ENCODE data around the gene TUSC2.

TUSC2 gene

GRCh38 chr3:50354186-50354764 is 26.3 kb upstream of the TUSC2 start:
- no peak for DNase-seq

- no peak for DNase-seq
These were observed 25.4 kb upstream of the TUSC2 start for GRCh38 chr3:50353245-50354004.

DNA sequence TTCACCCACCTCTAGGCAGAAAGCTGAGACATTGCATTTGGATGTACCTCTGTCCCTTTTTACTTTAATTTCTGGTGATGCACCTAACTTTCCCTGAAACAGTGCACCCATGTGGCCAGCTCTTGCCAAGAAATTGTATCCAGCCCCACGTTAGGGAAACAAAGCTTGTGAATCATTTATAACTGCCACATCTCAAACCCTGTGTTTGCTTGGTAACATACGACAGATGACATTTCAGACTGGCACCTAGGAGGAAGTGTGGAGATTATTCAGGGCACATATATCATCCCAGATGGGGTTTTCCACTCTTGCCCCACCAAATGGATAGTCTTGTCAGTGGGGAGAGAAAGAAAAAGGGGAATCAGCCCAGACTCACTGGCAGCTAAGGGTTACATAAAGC is 24.8 kb upstream of the TUSC2 start:
- no peak for DNase-seq

GRCh38 chr3:50351323-50351697 is 23.3 kb upstream of the TUSC2 start:
- DNase-seq = no peak

DNA sequence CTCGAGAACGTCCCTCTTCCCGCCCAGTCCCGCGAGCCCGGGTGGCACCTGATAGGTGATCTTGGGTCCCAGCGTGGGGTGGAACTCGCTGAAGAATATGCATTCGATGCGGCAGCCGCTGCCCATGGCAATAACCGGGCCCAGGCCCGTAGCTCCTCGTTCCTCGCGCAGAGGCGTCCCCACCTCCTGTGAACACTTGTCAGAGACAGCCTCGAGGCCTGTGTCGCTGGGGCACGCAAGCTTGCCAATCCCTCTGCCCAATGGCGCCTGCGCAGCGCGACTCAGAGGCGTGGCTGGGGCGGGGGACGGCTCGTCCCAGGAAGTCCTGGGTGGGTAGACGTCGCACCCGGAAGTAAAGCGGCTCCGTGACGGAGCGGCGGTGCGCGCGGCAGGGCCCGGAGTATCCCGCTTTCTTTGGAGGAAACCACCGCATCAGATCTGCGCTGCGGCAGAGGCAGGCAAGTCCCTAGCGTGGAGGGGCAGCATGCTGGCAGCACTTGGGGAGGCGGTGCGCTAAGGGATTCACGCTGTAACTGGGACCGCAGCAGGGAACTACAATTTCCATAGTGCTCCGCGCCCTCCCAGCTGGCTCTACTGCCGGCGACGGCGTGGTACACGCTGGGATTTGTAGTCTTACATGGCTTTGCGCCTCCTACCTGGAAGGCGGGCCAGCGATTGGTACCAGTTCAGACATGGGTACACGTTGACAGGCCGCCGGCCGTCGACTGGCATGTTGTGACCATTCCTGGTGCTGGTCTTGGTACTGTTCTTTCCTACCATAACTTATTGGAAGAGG is 22.7 kb upstream of the TUSC2 start, which contains the start of the genes CYB561D2 and NPRL2:
TSS of gene CYB561D2 (plus strand) at position 336 of the 796 bp plus-strand sequence. CDS start 572 bp downstream, outside the sequence.
TSS of gene NPRL2 (minus strand) at position 249 of the 796 bp plus-strand sequence. CDS start at position 126, 123 bp downstream.
- peak; percentile 89 for DNase-seq

DNA sequence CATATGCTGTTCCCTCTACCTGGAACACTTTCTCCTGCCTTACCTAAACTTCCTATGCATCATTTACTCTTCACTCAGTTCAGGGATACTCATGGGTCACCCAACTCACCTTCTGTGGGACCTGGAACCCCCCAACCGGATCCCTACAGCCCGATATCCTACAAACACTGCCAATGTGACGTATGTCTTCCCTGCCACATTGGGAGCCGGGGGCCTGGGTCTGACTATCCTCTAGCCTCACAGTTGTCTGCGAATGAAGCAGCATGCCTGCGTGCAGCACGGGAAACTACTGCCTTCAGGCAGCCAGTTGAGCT is 22.1 kb upstream of the TUSC2 start:
- DNase-seq = no peak

DNA sequence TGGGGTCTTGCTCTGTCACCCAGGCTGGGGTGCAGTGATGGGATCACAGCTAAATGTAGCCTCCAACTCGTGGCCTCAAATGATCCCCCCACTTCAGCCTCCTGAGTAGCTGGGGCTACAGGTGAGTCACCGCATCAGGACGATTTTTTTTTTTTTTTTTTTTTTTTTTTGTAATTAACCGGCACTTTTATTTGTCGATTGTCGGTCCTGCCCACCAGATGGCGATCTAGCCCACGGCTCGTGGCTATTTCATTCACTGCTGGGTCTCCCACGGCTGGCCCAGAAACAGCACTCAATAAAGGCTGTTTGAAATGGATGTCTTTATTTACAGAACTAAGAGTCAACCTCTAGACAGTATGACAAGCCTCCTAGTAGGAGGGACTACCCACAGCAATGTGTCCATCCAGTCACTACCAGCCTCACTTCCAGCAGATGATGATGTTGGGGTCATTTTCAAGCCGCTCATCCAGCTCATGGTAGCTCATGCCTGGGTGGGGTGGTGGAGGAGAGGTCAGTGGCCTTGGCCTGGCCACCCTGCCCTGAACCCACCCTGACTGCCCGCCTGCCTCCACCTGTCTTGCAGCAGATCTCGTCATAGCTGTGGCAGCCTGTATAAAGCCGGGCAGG is 19.3 kb upstream of the TUSC2 start:
- peak; percentile 40 for DNase-seq

DNA sequence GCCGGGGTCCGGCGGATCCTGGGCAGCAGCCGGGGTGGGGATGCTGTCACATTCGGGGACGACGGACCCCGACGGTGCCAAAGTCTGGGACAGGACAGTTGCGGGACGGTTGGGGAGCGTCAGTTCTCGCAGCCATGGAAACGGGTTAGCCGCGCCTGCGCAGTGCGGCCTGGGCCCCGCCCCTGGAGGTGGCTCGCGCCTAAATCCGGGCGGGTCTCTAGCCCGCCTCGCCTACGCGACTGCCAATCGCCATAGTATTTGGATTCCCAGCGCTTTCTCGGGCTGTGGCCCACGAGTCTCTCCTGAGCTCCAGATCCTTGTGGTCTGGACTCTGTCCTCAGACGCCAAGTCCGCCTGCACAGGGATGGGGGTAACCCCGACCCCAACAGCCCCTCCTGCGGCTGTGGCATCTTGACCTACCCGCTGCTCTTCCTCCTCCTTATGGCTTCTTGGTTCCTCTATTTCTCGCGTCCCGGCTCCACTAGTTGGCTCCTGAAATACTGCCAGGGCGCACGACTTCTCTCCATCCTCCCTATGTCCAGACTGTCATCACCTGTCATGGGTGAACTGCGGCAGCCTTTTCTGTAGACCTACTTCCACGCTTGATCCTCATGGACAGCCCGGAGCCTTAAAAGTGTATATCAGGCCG is 17.7 kb upstream of the TUSC2 start, which contains the start of gene ZMYND10:
TSS of gene ZMYND10 (minus strand) at position 147 of the 649 bp plus-strand sequence. CDS start 153 bp downstream, outside the sequence.
- DNase-seq = peak; percentile 24

DNA sequence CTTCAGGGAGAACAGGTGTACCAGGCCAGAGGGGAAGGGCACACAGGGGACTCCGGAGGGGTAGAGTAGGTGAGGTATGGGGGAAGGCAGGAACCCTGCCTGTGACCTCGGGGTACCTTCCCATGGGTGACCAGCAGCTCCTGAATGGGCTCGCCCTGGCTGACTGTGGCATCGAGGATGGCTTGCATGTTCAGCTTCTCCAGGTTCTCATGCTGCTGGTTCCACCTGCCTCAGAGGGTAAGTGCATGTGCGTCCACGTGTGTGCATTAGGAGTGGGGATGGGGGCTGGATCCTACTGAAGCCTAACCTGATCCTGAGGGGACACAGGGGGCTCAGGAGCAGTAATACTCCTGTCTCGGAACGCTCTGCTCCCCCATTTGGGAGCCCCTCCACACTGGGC is 17.0 kb upstream of the TUSC2 start:
- no peak for DNase-seq

DNA sequence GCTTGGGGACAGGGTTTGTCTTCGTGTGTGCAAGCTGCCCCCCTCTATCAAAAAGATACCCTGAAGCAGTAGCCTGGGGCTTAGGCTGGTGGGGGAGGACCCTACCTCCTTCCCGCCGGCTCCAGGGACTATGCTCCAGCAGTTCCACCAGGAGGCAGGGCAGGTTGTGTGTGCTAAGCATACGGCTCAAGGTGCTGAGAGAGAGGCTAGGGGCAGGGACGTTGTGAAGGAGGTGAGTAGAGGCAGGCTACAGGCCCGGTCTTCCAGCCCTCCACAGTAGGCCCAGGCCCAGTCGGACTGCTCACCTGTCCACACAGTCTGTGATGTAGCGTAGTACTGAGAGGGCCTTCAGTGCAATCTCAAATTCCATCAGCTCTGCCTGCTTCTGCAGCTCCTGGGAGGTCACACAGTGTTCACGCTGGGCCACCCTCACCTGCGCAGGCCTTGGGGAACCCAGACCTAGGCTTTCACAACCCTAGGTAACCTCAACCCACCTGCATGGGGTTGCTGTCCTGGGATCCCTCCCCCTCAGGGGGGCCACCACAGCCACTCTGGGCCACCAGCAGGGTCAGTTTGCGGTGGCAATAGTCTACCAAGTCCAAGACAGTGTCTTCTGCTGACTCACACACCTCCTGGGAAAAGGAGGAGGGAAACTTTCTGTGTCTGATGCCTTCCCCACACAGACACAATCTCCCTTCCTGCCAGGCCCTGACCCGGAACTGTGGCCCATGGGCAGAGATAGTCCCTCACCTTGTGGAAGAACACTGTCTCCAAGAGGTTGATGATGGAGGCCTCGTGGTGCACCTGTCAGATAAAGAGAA is 15.0 kb upstream of the TUSC2 start:
- no peak for DNase-seq

DNA sequence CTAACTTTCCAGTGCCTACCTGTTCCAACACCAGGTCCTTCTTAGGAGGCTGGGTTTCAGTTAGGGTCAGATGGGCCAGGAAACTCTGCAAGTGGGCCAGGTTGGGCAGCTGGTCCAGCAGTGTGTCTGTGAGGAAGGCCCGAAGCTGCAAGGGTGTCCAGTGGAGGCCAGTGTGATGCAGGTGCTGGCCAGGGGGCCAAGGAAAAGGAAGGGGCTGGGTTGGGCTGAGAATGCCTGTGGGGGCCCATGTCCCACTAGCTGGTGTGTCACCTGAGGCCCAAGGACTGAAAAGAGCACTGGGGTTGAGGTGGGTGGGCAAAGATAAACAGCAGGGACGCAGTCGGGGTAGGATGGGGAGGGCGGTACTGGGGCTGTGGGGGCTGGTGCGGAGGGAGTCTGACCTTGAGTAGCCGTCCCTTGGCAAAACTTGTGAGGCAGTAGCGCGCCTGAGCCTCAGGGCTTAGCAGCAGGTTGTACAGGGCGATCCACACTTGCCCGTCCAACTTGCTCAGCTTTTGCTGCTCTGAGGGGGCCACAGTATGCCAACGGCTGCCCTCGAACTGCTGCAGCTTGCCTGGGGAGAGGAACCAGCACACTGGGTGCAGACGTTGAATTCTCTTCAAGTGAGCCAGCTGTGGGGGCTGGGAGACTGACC is 14.1 kb upstream of the TUSC2 start:
- DNase-seq = no peak

GRCh38 chr3:50341537-50341936 is 13.5 kb upstream of the TUSC2 start:
- no peak for DNase-seq

DNA sequence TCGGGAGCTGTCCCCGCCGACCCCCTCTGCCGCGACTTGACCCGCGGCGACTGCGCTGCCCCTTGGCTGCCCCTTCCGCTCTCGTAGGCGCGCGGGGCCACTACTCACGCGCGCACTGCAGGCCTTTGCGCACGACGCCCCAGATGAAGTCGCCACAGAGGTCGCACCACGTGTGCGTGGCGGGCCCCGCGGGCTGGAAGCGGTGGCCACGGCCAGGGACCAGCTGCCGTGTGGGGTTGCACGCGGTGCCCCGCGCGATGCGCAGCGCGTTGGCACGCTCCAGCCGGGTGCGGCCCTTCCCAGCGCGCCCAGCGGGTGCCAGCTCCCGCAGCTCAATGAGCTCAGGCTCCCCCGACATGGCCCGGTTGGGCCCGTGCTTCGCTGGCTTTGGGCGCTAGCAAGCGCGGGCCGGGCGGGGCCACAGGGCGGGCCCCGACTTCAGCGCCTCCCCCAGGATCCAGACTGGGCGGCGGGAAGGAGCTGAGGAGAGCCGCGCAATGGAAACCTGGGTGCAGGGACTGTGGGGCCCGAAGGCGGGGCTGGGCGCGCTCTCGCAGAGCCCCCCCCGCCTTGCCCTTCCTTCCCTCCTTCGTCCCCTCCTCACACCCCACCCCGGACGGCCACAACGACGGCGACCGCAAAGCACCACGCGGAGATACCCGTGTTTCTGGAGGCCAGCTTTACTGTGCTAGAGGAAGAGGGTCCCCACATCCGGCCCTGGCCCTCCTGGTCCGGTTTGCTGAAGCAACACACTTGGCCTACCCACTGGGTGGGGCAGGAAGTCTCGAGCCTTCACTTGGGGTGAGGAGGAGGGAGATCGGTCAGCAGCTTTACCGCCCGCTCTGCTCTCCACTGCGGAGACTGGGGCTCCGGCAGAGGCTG is 12.7 kb upstream of the TUSC2 start, which contains the start of gene RASSF1:
TSS of gene RASSF1 (minus strand) at position 389 of the 882 bp plus-strand sequence. CDS start at position 358, 31 bp downstream.
- no peak for DNase-seq

DNA sequence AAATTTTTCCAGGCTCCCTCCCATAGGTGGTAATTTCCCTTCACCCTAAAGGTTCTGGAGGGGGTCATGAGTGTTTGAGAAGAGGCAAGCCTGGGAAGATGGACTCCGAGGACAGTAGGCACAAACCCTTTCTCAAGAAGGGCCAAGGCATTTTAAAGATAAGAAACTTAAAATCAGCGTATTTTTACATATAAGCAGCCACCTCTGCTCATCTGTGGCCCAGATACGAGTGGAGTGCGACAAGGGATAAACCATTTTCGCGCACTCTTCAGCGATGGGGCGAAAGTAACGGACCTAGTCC is 12.1 kb upstream of the TUSC2 start:
- DNase-seq = no peak

DNA sequence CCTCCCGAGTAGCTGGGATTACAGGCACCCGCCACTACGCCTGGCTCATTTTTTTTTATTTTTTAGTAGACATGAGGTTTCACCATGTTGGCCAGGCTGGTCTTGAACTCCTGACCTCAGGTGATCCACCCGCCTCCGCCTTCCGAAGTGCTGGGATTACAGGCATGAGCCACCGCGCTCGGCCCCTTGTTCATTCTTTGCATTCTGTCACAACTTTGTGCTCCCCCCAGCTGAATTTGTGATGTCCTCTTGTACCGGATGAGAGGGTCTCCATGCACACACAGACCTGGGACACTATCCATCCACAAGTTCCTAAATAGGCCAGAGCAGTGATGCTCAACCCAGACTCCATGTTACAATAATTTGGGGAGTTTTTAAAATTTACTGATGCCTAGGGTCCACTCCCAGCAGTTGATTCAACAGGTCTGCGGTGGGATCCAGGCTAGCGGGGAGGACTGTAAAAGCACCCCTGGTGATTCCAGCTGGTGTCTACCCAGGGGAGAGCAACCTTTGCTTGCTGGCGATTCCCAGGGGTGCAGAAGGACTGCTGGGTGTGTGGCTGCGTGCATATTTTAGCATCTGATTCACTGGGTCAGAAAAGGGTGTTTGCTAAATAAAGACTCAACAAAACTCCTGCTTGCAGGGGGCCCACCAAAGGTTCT is 11.6 kb upstream of the TUSC2 start:
- no peak for DNase-seq

DNA sequence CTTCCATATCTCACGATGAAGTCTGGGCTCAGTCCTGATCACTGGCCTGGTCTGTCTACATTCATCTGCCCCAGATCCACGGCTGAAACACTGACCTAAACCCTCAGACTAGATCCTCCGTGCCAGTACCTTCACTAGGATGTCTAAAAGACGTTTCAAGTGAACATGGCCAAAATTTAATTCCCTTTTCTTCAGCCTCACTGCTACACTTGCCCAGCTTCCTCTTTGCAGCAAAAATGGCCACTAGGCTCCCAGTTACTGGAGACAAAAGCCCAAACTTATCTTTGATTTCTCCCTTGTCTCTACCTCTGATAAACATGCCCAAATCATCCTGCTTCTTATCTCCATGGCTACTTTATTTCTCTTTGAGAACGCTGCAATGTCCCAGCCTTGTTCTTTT is 10.9 kb upstream of the TUSC2 start:
- no peak for DNase-seq

GRCh38 chr3:50337175-50337861 is 9.3 kb upstream of the TUSC2 start:
- peak; percentile 95 for DNase-seq

- DNase-seq = no peak
These were observed 8.6 kb upstream of the TUSC2 start for GRCh38 chr3:50336452-50337174.

All from NCI-H2227 treated with DMSO at 0.1 percent for 48 hours (cell line).